Activated B cell treated with CpG ODN at 0.5 μM for 24 hours (primary cell): ENCODE results near the gene ILKAP. TPM values are rescaled to one million over a fixed set of nuclear protein-coding genes. Genes with fewer than 3 reads are reported as not detected.

Source experiments
- ATAC-seq: fragments of 200-7000 bp; cut with Tn5 transposase; one replicate; pipeline ENCODE4 v1.10.0; 2021; ENCODE audit warnings: low read depth, mild to moderate bottlenecking, moderate library complexity
- CTCF ChIA-PET: fragments of 350-600 bp; sonication (Branson Sonifier 250); formaldehyde crosslinking; loops from one replicate; lab custom pipeline; 2021; ENCODE audit warnings: antibody characterized with exemption; lab: Charles Lee
- POLR2A ChIA-PET: fragments of 350-600 bp; sonication (Branson Sonifier 250); formaldehyde crosslinking; loops from one replicate; lab custom pipeline; 2021; ENCODE audit warnings: antibody characterized with exemption; lab: Charles Lee
- DNase-seq: peaks from one replicate; pipeline ENCODE4 v3.0.0; 2022
- H3K27ac Mint-ChIP-seq: one replicate; pipeline ENCODE4 v1.8.0; 2020; ENCODE audit warnings: mixed read lengths
- H3K27me3 Mint-ChIP-seq: one replicate; pipeline ENCODE4 v1.8.0; 2021; ENCODE audit warnings: mixed read lengths
- H3K36me3 Mint-ChIP-seq: one replicate; pipeline ENCODE4 v1.8.0; 2021; ENCODE audit warnings: low read depth, mixed read lengths
- H3K4me1 Mint-ChIP-seq: one replicate; pipeline ENCODE4 v1.8.0; 2021; ENCODE audit warnings: mixed read lengths
- H3K4me3 Mint-ChIP-seq: one replicate; pipeline ENCODE4 v1.8.0; 2020; ENCODE audit warnings: mild to moderate bottlenecking, mixed read lengths
- H3K9me3 Mint-ChIP-seq: one replicate; pipeline ENCODE4 v1.8.0; 2020; ENCODE audit warnings: mixed read lengths
- CTCF ChIP-seq: fragments of 200-600 bp; IDR thresholded peaks from one replicate; pipeline ENCODE4 v1.8.0; 2022; ENCODE audit warnings: antibody characterized with exemption, mild to moderate bottlenecking
- intact Hi-C: fragments of 100-400 bp; cut with micrococcal nuclease; formaldehyde crosslinking; loops from one replicate; pipeline ENCODE4 v1.15.1; 2024
- total RNA-seq: library from RNA; stranded (reverse); gene quantifications from 2 replicates; pipeline ENCODE4 v1.2.3, GENCODE V29; 2022

Gene ILKAP
- total RNA-seq, 1 donor from 2014 or later = 77.3 TPM

GRCh38 chr2:238126338-238126737, 77.2 kb downstream of the ILKAP start:
- Mint-ChIP-seq H3K4me3 (no peak overlapping the region), H3K36me3 (no peaks in the 10 kb centered on the region), H3K27me3 (no peaks in the 10 kb centered on the region), H3K27ac (no peak overlapping the region), H3K9me3 (no peaks in the 10 kb centered on the region), H3K4me1 (no peaks in the 10 kb centered on the region)
- POLR2A ChIA-PET = no interaction called here
- TF ChIP-seq CTCF = no peak
- CTCF ChIA-PET = no interaction called here
- DNase-seq = no peak
- intact Hi-C loops = no loop called here
- no peak for ATAC-seq

GRCh38 chr2:238125127-238125885, 78.2 kb downstream of the ILKAP start:
- H3K36me3 Mint-ChIP-seq = no peaks in the 10 kb centered on the region
- POLR2A ChIA-PET = no interaction called here
- no peaks in the 10 kb centered on the region for H3K27me3 Mint-ChIP-seq
- no peak for TF ChIP-seq CTCF
- ATAC-seq = no peak
- H3K9me3 Mint-ChIP-seq = no peaks in the 10 kb centered on the region
- no peak for DNase-seq
- H3K4me1 Mint-ChIP-seq = no peaks in the 10 kb centered on the region
- CTCF ChIA-PET = no interaction called here
- no peak overlapping the region for H3K4me3 Mint-ChIP-seq
- intact Hi-C loops = no loop called here
- no peak overlapping the region for H3K27ac Mint-ChIP-seq

GRCh38 chr2:238124488-238125126, 78.9 kb downstream of the ILKAP start:
- Mint-ChIP-seq H3K36me3 (no peaks in the 10 kb centered on the region), H3K4me3 (no peak overlapping the region), H3K4me1 (peaks cover 6% of the 10 kb centered on the region), H3K27me3 (no peaks in the 10 kb centered on the region), H3K9me3 (no peaks in the 10 kb centered on the region), H3K27ac (no peak overlapping the region)
- ATAC-seq (no peak), DNase-seq (no peak)
- ChIA-PET POLR2A (no interaction called here), CTCF (no interaction called here)
- intact Hi-C loops = no loop called here
- no peak for TF ChIP-seq CTCF

- ChIA-PET POLR2A (no interaction called here), CTCF (no interaction called here)
- no peaks in the 10 kb centered on the region for H3K36me3 Mint-ChIP-seq
- DNase-seq (no peak), ATAC-seq (no peak)
- intact Hi-C loops = no loop called here
- H3K9me3 Mint-ChIP-seq = no peaks in the 10 kb centered on the region
- H3K4me1 Mint-ChIP-seq = peaks cover 6% of the 10 kb centered on the region
- TF ChIP-seq CTCF = no peak
- H3K4me3 Mint-ChIP-seq = no peak overlapping the region
- no peak overlapping the region for H3K27ac Mint-ChIP-seq
- no peaks in the 10 kb centered on the region for H3K27me3 Mint-ChIP-seq
Observed at GRCh38 chr2:238123991-238124470, 79.5 kb downstream of the ILKAP start.

GRCh38 chr2:238123218-238123971, 80.1 kb downstream of the ILKAP start:
- H3K4me3 Mint-ChIP-seq = no peak overlapping the region
- DNase-seq (no peak), ATAC-seq (no peak)
- no peaks in the 10 kb centered on the region for H3K27me3 Mint-ChIP-seq
- no peak overlapping the region for H3K27ac Mint-ChIP-seq
- intact Hi-C loops = no loop called here
- peaks cover 6% of the 10 kb centered on the region for H3K4me1 Mint-ChIP-seq
- TF ChIP-seq CTCF = no peak
- H3K9me3 Mint-ChIP-seq = no peaks in the 10 kb centered on the region
- ChIA-PET POLR2A (no interaction called here), CTCF (no interaction called here)
- H3K36me3 Mint-ChIP-seq = no peaks in the 10 kb centered on the region
